HG03108 (cell line): ENCODE results near the gene PRTFDC1.
A peak's percentile ranks its signal among the peaks of the same experiment; 100 is the strongest.
"Not testable (repeated sequence)": the region's sequence is repeated elsewhere in the genome, so short reads cannot be mapped to it uniquely, and the experiment has no call there.

Experiments used
- ATAC-seq: cut with Tn5 transposase; IDR thresholded peaks from one replicate; pipeline ENCODE4 v1.9.1; 2021; ENCODE audit warnings: moderate library complexity; ENCODE audit not compliant: unreplicated experiment

The PRTFDC1 gene, protein sequence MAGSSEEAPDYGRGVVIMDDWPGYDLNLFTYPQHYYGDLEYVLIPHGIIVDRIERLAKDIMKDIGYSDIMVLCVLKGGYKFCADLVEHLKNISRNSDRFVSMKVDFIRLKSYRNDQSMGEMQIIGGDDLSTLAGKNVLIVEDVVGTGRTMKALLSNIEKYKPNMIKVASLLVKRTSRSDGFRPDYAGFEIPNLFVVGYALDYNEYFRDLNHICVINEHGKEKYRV

DNA sequence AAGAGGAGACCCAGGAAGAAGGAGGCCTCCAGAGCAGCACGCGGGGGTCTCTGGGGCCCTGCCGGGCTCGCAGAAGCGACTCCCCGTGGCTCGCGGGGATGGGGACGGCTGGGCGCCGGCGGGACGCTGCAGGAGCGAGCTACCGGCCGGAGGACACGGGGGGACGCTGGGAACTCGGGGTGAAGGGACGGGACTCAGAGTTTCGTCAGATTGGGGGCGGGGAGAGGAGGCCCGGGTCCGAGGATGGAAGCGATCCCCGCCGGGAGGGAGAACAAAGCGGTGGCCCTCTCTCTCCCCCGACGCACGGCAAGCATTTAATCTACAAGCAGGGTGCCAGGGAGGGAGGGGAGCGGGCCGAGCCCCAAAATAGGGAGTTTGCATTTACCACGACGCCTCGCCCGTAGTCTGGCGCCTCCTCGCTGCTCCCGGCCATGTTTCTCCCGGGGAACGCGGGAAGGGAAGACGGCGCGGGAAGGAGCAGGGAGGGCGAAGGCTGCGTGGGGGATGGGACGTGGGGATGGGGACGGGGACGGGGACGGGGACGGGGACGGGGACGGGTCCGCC, at the start of gene PRTFDC1:
TSS of gene PRTFDC1 (minus strand) at position 464 of the 564 bp plus-strand sequence. CDS start at position 433, 31 bp downstream.
- ATAC-seq = peak; percentile 29

GRCh38 chr10:24998044-24998443, 45.6 kb upstream of the PRTFDC1 start:
- ATAC-seq = no peak

GRCh38 chr10:24995072-24995471, 42.7 kb upstream of the PRTFDC1 start:
- no peak for ATAC-seq

DNA sequence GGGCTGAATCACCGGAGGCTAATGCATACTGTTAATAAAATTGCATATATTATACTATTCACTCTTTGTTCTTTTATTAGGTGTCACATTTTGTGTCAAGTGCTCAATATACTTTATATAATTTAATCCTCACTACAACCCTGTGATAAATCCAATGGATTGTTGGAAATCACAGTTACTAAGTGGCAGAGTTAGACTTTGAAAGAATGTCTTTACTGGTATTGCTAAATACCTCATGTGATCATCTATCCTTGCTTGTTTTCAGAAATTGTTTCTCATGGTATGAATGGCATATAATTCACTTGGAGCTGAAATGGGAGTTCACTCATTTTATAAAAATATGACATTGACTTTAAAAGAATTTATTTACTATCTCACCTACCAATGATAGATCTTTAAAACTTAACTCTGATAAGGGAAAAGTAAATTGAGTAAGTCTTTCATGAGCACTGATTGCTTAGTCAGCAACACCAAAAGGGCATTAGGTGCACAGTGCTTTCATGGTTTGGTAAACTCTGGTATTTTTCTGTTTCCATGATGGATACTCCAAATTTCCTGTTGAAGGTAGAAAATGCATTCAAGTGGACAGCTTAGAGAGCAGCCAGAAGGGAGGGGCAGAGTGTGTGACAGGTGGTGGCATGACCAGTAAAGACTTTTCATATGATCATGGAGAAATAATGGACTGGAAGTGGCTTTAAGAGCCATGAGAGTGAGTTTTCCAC, 41.0 kb upstream of the PRTFDC1 start:
- no peak for ATAC-seq

DNA sequence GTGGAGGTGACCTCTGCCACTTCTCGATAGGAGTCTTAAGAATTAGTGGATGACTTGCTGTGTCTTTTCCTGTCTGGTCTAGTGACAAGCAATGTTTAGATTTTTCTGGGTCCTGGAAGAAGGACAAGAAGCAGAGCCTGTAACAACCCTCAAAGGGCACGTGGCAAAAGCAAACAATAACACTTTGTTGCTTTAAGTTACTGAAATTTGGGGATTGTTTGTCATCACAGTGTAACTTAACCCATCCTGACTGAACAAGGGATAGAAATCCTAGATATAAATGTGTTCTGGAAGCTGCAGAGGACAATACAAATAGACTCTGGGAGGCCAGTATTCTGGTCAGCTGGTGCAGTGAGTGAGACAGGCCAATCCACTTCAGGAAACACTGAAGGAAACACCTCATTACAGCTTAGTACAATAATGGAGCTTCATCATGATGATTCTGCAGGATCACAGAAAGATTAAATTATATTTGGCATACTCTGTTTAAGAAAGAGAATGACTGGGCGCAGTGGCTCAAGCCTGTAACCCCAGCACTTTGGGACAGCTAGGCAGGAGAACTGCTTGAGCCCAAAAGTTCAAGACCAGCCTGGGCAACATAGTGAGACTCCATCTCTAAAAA, 40.2 kb upstream of the PRTFDC1 start:
- ATAC-seq = no peak

GRCh38 chr10:24991298-24991697, 38.9 kb upstream of the PRTFDC1 start:
- ATAC-seq = no peak

GRCh38 chr10:24989867-24990266, 37.5 kb upstream of the PRTFDC1 start:
- no peak for ATAC-seq

DNA sequence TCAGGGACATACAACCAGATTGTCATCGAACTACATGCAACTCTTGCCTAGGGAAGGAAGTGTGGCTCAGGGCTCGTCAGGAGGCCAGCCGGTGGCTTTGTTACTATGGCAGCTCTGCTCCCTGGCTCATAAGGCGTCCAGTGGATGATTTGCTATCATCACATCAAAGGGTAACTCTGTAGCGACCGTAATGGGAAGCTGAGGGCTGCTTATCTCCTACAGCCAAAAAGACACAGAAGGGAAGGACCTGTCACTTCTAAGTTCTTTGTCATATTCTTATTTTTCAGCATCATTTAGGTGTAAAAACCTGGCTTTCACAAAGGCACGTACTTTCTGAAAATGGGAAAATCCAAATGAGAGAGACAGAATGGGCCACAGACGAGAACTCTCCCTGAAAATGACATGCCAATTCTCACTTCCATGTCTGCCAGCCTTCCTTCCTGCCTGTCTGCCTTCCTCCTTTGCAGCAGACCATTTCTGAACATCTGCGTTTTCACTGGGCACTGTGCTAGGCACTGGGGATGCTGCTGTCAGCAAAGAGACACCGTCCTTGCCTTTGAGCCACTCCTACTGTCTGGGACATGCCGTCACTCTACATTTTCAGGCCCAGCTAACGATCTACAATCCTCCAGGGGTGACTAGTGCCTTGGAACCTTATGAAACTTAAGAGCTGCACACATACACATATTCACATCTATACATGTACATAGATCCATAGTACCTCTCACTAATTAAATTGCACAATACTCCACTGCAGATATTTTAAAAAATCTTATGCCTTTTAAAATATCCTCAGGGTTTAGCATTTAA, 36.6 kb upstream of the PRTFDC1 start:
- ATAC-seq = no peak

GRCh38 chr10:24984906-24985305, 32.5 kb upstream of the PRTFDC1 start:
- ATAC-seq = no peak

- no peak for ATAC-seq
Observed at GRCh38 chr10:24983946-24984345, 31.5 kb upstream of the PRTFDC1 start.

GRCh38 chr10:24983130-24983529, 30.7 kb upstream of the PRTFDC1 start:
- ATAC-seq = no peak

DNA sequence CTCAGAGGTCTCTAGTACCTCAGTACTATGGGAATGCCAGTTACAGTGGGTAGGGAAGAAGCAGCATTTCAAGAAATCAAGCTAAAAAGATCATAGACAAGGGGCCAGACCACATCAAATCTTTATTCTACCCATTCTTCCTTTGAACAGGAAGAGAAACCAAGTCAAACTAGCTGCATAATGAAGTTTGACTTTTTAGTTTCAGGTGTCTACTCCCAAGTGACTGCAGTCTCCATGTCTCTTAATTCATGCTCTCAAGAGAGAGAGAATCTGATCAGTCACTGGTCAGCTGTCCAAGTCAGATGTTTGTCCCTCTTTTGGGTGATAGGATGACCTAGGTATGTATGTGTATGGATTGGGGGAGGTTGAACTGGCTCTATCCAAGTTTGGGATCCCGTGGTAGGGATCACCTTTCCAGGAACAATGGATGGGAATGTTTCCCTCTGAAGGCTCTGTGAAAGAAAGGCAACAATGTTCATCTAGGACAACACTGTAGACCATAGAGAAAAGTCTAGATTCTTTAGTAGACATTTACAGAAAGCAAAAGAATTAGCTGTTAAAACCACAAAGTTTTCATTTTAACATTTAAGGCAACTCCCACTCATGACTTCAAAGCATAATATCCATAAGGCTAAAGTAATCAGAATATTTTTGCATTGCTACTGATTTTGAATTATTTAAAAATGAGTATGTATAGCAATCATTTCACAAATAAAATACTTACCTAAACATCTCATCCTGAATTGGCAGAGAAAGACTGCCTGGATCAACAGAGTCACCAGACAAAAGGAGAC, 30.1 kb upstream of the PRTFDC1 start:
- ATAC-seq = no peak

DNA sequence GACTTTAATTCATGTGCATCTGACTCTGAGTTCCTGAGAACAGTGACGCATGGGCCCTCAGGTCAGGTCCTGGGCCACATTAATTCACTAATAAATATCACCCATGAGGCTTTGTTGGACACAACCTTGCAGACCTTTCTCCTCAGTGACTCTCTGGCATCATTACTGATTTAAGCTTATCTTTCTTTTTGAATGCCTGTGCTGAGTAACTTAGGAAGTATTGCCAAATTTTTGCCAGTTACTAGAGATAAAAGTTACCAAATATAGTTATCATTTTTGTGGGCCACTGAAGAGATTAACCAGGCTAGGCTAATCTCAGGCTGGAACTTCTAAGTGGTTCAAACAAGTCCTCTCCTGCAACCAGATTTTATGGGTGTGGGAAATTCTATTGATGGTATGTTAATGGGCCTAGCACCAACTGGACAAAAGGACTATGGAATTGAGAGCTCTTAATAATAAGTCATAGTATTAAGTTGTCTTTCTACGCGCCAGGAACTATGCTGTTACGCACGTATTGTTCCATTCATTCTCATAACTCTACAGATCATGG, 28.8 kb upstream of the PRTFDC1 start:
- ATAC-seq = no peak

GRCh38 chr10:24979685-24980084, 27.3 kb upstream of the PRTFDC1 start:
- no peak for ATAC-seq

- no peak for ATAC-seq
Observed at GRCh38 chr10:24974976-24975375, 22.6 kb upstream of the PRTFDC1 start.

- no peak for ATAC-seq
Observed at GRCh38 chr10:24973163-24973562, 20.8 kb upstream of the PRTFDC1 start.

- no peak for ATAC-seq
Observed at GRCh38 chr10:24971374-24971773, 19.0 kb upstream of the PRTFDC1 start.

- ATAC-seq = no peak
Observed at GRCh38 chr10:24969841-24970281, 17.5 kb upstream of the PRTFDC1 start.

DNA sequence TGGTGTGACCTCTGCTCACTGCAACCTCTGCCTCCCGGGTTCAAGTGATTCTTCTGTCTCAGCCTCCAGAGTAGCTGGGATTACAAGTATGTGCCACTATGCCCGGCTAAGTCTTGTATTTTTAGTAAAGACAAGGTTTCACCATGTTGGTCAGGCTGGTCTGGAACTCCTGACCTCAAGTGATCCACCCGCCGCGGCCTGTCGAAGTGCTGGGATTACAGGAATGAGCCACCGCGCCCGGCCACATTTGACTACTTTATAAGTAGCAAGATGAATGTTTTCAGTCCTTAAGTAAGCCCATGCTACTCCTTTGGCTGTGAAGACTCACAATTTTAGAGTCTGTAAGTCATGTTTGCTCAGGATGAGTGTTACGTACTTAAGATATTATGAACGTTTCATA, 16.5 kb upstream of the PRTFDC1 start:
- not testable (repeated sequence) for ATAC-seq

DNA sequence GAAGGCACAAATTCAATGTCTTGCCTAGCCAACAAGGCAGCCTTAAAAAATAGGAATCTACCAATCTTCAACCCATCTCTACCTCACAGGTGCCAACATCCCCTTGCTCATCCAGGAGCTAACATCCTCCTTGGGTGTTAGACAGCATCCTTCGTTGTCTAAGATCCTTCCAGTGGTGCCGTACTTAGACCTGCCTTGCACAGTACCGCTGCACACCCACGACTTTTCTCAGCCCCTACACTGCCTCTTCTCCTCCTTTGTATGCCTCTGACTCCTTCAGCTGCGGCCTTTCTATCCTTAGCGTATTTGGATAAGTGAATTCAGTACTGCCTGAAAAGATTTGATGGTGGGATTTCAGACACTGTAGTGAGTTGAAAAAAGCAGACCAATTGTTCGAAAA, 15.9 kb upstream of the PRTFDC1 start:
- ATAC-seq = no peak
